ENCODE measurements around the gene ITGB4.

The ITGB4 gene

DNA sequence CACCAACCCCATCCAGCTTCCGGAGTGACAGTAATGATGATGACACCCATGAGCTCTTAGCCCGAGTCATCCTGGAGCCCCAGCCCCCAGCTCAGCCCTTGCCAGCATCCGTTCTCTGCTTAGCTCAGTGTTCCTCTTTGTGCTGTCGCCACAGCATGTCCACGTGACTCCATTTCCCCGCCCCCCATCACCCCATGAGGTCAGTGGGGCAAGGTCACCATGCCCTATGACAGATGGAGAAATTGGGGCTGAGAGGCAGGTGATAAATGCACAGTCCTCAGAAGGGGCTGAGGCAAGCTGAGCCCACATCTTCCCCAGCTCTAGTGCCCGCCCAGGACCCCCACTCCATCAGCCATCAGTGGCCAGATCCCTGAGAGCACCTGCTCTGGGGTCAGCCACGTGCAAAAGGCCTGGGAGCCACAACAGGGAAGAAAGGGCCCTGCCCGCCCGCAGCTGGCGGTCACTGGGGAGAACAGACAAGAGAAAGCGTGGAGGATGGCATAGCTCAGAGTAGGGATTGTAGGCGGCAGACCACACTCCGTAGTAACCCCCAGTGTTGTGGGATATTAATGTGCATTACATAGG is 17.1 kb downstream of the ITGB4 start:
- TF ChIP-seq, protein P1, sequence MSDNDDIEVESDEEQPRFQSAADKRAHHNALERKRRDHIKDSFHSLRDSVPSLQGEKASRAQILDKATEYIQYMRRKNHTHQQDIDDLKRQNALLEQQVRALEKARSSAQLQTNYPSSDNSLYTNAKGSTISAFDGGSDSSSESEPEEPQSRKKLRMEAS (IDR thresholded peaks at IDR 0.05), result no peak
- TF ChIP-seq FOXM1 (IDR thresholded peaks at IDR 0.05; ENCODE audit: borderline replicate concordance, low read depth), result no peak
- TF ChIP-seq, protein P2, sequence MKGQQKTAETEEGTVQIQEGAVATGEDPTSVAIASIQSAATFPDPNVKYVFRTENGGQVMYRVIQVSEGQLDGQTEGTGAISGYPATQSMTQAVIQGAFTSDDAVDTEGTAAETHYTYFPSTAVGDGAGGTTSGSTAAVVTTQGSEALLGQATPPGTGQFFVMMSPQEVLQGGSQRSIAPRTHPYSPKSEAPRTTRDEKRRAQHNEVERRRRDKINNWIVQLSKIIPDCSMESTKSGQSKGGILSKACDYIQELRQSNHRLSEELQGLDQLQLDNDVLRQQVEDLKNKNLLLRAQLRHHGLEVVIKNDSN (IDR thresholded peaks at IDR 0.05), result peak; percentile 35; the same call in 1 of the 2 replicates

DNA sequence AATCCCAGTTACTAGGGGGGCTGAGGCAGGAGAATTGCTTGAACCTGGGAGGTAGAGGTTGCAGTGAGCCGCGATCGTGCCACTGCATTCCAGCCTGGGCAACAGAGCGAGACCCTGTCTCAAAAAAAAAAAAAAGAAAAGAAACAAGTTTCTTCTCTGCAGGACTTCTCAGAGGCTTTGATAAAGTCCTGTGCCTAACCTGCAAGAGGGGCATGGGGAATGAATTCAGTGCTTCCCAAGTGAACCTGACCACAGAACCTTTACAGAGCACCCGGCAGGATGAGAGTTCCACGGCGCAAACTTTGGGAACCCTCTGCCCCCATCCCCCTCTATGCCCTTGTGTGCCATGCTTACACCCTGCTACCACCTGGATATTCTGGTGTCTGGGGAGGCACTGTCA is 17.9 kb downstream of the ITGB4 start:
- TF ChIP-seq TCF12 (IDR thresholded peaks at IDR 0.05; ENCODE audit: low read depth) (no peak), CREB1 (IDR thresholded peaks at IDR 0.05; ENCODE audit: low read depth) (no peak)

DNA sequence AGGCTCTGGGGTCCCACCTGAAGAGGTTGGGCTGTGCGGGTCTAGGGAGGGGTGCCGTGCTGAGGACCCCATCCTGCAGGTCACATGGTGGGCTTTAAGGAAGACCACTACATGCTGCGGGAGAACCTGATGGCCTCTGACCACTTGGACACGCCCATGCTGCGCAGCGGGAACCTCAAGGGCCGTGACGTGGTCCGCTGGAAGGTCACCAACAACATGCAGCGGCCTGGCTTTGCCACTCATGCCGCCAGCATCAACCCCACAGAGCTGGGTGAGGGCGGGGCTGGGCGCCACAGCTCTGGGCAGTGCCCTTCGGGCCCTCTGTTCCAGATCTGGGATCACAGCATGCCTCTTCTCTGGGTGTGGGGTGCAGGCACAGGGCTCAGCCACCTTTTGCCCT is 18.5 kb downstream of the ITGB4 start:
- TF ChIP-seq FOXM1 (IDR thresholded peaks at IDR 0.05; ENCODE audit: borderline replicate concordance, low read depth), result no peak
- TF ChIP-seq CEBPB (IDR thresholded peaks at IDR 0.05), result no peak
- no peak for TF ChIP-seq CREB1 (IDR thresholded peaks at IDR 0.05; ENCODE audit: low read depth)
- no peak for TF ChIP-seq RAD21 (IDR thresholded peaks at IDR 0.05; ENCODE audit: low read depth)
- TF ChIP-seq, protein P2 (IDR thresholded peaks at IDR 0.05), result no peak
- TF ChIP-seq, protein P1 (IDR thresholded peaks at IDR 0.05), result no peak
- no peak for TF ChIP-seq ZBTB7A (IDR thresholded peaks at IDR 0.05; ENCODE audit: low read depth)
- no peak for TF ChIP-seq EGR1 (IDR thresholded peaks at IDR 0.05)
- no peak for TF ChIP-seq TEAD4 (IDR thresholded peaks at IDR 0.05)
- TF ChIP-seq, protein P3, sequence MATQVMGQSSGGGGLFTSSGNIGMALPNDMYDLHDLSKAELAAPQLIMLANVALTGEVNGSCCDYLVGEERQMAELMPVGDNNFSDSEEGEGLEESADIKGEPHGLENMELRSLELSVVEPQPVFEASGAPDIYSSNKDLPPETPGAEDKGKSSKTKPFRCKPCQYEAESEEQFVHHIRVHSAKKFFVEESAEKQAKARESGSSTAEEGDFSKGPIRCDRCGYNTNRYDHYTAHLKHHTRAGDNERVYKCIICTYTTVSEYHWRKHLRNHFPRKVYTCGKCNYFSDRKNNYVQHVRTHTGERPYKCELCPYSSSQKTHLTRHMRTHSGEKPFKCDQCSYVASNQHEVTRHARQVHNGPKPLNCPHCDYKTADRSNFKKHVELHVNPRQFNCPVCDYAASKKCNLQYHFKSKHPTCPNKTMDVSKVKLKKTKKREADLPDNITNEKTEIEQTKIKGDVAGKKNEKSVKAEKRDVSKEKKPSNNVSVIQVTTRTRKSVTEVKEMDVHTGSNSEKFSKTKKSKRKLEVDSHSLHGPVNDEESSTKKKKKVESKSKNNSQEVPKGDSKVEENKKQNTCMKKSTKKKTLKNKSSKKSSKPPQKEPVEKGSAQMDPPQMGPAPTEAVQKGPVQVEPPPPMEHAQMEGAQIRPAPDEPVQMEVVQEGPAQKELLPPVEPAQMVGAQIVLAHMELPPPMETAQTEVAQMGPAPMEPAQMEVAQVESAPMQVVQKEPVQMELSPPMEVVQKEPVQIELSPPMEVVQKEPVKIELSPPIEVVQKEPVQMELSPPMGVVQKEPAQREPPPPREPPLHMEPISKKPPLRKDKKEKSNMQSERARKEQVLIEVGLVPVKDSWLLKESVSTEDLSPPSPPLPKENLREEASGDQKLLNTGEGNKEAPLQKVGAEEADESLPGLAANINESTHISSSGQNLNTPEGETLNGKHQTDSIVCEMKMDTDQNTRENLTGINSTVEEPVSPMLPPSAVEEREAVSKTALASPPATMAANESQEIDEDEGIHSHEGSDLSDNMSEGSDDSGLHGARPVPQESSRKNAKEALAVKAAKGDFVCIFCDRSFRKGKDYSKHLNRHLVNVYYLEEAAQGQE (IDR thresholded peaks at IDR 0.05; ENCODE audit: low read depth), result no peak
- TF ChIP-seq EP300 (IDR thresholded peaks at IDR 0.05; ENCODE audit: borderline replicate concordance), result no peak

DNA sequence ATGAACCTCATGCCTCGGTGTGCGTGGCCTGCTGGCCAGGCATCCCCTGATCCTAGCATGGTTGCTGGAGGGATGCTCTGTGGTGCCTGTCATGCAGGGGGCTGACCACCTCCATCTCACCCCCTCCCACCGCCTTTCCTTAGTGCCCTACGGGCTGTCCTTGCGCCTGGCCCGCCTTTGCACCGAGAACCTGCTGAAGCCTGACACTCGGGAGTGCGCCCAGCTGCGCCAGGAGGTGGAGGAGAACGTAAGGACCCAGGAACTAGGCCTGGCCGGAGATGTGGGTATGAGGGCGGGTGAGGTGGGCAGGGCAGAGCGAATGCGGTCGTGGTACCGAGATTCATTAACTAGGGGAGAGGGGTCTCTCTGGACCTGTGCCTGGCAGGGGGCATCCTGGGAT is 19.0 kb downstream of the ITGB4 start:
- TF ChIP-seq EP300 (IDR thresholded peaks at IDR 0.05; ENCODE audit: borderline replicate concordance) (no peak), NFIC (IDR thresholded peaks at IDR 0.05) (no peak), CEBPB (IDR thresholded peaks at IDR 0.05) (no peak), ZBTB7A (IDR thresholded peaks at IDR 0.05; ENCODE audit: low read depth) (no peak), YY1 (IDR thresholded peaks at IDR 0.05; ENCODE audit: low read depth) (no peak), TCF12 (IDR thresholded peaks at IDR 0.05; ENCODE audit: low read depth) (no peak), TEAD4 (IDR thresholded peaks at IDR 0.05) (no peak), EGR1 (IDR thresholded peaks at IDR 0.05) (no peak)
- TF ChIP-seq, protein P1 (IDR thresholded peaks at IDR 0.05), result no peak

DNA sequence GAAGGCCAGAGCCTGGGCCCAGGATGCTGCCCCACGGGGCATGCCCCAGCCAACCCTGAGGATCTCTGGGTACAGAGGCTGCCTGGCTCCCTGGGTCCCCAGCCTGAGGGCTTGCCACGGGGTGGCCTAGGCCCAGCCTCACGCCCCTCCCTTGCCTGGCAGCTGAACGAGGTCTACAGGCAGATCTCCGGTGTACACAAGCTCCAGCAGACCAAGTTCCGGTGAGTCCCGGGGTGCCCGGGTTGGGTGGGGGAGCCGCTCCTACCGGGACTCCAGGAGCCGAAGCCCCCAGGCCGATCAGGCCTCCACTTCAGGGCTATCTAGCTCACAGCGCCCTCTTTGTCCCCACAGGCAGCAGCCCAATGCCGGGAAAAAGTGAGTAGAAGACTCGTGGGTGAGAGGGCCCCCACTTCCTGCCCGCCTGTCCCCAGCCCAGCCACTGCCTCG is 19.4 kb downstream of the ITGB4 start:
- TF ChIP-seq ZBTB7A (IDR thresholded peaks at IDR 0.05; ENCODE audit: low read depth), result no peak
- TF ChIP-seq TCF12 (IDR thresholded peaks at IDR 0.05; ENCODE audit: low read depth), result no peak
- TF ChIP-seq CEBPB (IDR thresholded peaks at IDR 0.05), result no peak
- no peak for TF ChIP-seq YY1 (IDR thresholded peaks at IDR 0.05; ENCODE audit: low read depth)
- no peak for TF ChIP-seq TEAD4 (IDR thresholded peaks at IDR 0.05)
- TF ChIP-seq EP300 (IDR thresholded peaks at IDR 0.05; ENCODE audit: borderline replicate concordance), result no peak
- no peak for TF ChIP-seq RAD21 (IDR thresholded peaks at IDR 0.05; ENCODE audit: low read depth)
- TF ChIP-seq TAF1 (IDR thresholded peaks at IDR 0.05; ENCODE audit: low read depth), result no peak
- no peak for TF ChIP-seq EGR1 (IDR thresholded peaks at IDR 0.05)
- TF ChIP-seq NFIC (IDR thresholded peaks at IDR 0.05), result no peak
- no peak for TF ChIP-seq FOXM1 (IDR thresholded peaks at IDR 0.05; ENCODE audit: borderline replicate concordance, low read depth)
- TF ChIP-seq, protein P2 (IDR thresholded peaks at IDR 0.05), result no peak
- TF ChIP-seq CREB1 (IDR thresholded peaks at IDR 0.05; ENCODE audit: low read depth), result no peak
- TF ChIP-seq, protein P1 (IDR thresholded peaks at IDR 0.05), result no peak
- TF ChIP-seq, protein P3 (IDR thresholded peaks at IDR 0.05; ENCODE audit: low read depth), result no peak

Measured in Ishikawa (cell line).